SK-N-SH (cell line): ENCODE results near the gene CHCHD6. TPM values are rescaled to one million over a fixed set of nuclear protein-coding genes. Genes with fewer than 3 reads are reported as not detected.

ENCODE experiments used
- CTCF ChIA-PET: fragments of 300-600, 350-600 bp; formaldehyde crosslinking; extraction: SDS; loops from one replicate; lab custom pipeline; 2021; lab: Yijun Ruan, JAX
- POLR2A ChIA-PET: fragments of 350-600 bp; sonication (Branson Sonifier 250); formaldehyde crosslinking; extraction: SDS; loops from one replicate; lab custom pipeline; 2020; ENCODE audit warnings: antibody characterized with exemption, inconsistent platforms; lab: Yijun Ruan, JAX
- DNase-seq: peaks from one replicate; pipeline ENCODE4 v3.0.0; 2012
- H2AFZ ChIP-seq: fragments of 200-600 bp; sonication (generic); 2 replicates; pipeline ENCODE4 v1.8.1; 2016; ENCODE audit warnings: antibody characterized with exemption, mild to moderate bottlenecking, low read depth
- H3F3A ChIP-seq: fragments of 200-600 bp; sonication (generic); replicated peaks from 2 replicates; pipeline ENCODE3; 2016; ENCODE audit warnings: antibody characterized with exemption, mild to moderate bottlenecking; ENCODE audit not compliant: insufficient read depth
- H3K27ac ChIP-seq, 2 experiments: fragments of 200-500 bp in 1 of 2; fragments of 200-600 bp in 1 of 2; sonication (Bioruptor generic) in 1 of 2; sonication (generic), shearing (Covaris generic) in 1 of 2; 2 replicates each; pipeline versions ENCODE4 v1.5.1 to v1.6.1; 2014 to 2016; ENCODE audit warnings: low read depth in 2 of 2, inconsistent platforms in 1 of 2, low read length in 1 of 2, mild to moderate bottlenecking in 1 of 2, mixed read lengths in 1 of 2
- H3K27me3 ChIP-seq: fragments of 200-600 bp; sonication (generic), shearing (Covaris generic); 2 replicates; pipeline ENCODE4 v1.6.1; 2016; ENCODE audit warnings: mixed run types; ENCODE audit not compliant: insufficient read depth
- H3K36me3 ChIP-seq, 2 experiments: fragments of 200-500 bp in 1 of 2; fragments of 200-600 bp in 1 of 2; sonication (Bioruptor generic) in 1 of 2; sonication (generic) in 1 of 2; replicated peaks in 1 of 2; 2 replicates each; pipeline versions ENCODE3 to v1.5.1; 2014 to 2016; ENCODE audit warnings: low read length in 1 of 2, mild to moderate bottlenecking in 1 of 2; ENCODE audit not compliant: insufficient read depth in 2 of 2, control insufficient read depth in 1 of 2
- H3K4me1 ChIP-seq, 2 experiments: fragments of 200-500 bp in 1 of 2; fragments of 200-600 bp in 1 of 2; sonication (Bioruptor generic) in 1 of 2; sonication (generic), shearing (Covaris generic) in 1 of 2; 2 replicates each; pipeline versions ENCODE4 v1.5.1 to v1.6.1; 2014 to 2016; ENCODE audit warnings: low read depth in 1 of 2, low read length in 1 of 2, mixed run types in 1 of 2; ENCODE audit not compliant: insufficient read depth in 2 of 2, control insufficient read depth in 1 of 2
- H3K4me2 ChIP-seq: fragments of 200-600 bp; sonication (generic), shearing (Covaris generic); 2 replicates; pipeline ENCODE4 v1.6.1; 2017; ENCODE audit warnings: mixed run types
- H3K4me3 ChIP-seq, 2 experiments: fragments of 200-500 bp in 1 of 2; fragments of 200-600 bp in 1 of 2; sonication (Bioruptor generic) in 1 of 2; sonication (generic), shearing (Covaris generic) in 1 of 2; 2 replicates each; pipeline versions ENCODE4 v1.5.1 to v1.8.1; 2014 to 2016; ENCODE audit warnings: low read depth in 2 of 2, inconsistent platforms in 1 of 2, low read length in 1 of 2, mild to moderate bottlenecking in 1 of 2, mixed read lengths in 1 of 2, moderate library complexity in 1 of 2
- H3K79me2 ChIP-seq: fragments of 200-600 bp; sonication (generic); 2 replicates; pipeline ENCODE4 v1.8.1; 2017; ENCODE audit warnings: mild to moderate bottlenecking; ENCODE audit not compliant: insufficient read depth
- H3K9ac ChIP-seq: fragments of 200-600 bp; sonication (generic); 2 replicates; pipeline ENCODE4 v1.6.1; 2017; ENCODE audit warnings: mixed run types
- H3K9me2 ChIP-seq: fragments of 200-600 bp; sonication (generic); 2 replicates; pipeline ENCODE4 v1.6.1; 2017; ENCODE audit warnings: mixed run types
- H3K9me3 ChIP-seq: fragments of 200-600 bp; sonication (generic); 2 replicates; pipeline ENCODE4 v1.6.1; 2017; ENCODE audit warnings: mixed run types, mild to moderate bottlenecking, moderate library complexity
- H4K20me1 ChIP-seq: fragments of 200-600 bp; sonication (generic); 2 replicates; pipeline ENCODE4 v1.6.1; 2017; ENCODE audit warnings: mild to moderate bottlenecking, mixed run types; ENCODE audit not compliant: insufficient read depth
- CHD2 ChIP-seq: fragments of 150-350 bp; IDR thresholded peaks from 2 replicates; pipeline ENCODE4 v1.6.1; 2018; ENCODE audit warnings: low read length; ENCODE audit not compliant: partially characterized antibody
- EZH2phosphoT487 ChIP-seq: fragments of 200-600 bp; sonication (generic); IDR thresholded peaks from 2 replicates; pipeline ENCODE4 v1.6.1; 2017; ENCODE audit warnings: low read depth, mixed run types, mild to moderate bottlenecking, antibody characterized with exemption, moderate library complexity, borderline replicate concordance
- FOXJ3 ChIP-seq: sonication (generic); formaldehyde crosslinking; IDR thresholded peaks from 2 replicates; pipeline ENCODE4 v1.5.1; 2020; ENCODE audit warnings: mild to moderate bottlenecking, missing genetic modification reagents
- FOXM1 ChIP-seq: IDR thresholded peaks from 2 replicates; pipeline ENCODE4 v1.4.0; 2012; ENCODE audit warnings: low read depth, mild to moderate bottlenecking
- IRF3 ChIP-seq: fragments of 150-350 bp; IDR thresholded peaks from 2 replicates; pipeline ENCODE4 v1.6.1; 2016; ENCODE audit warnings: mild to moderate bottlenecking, low read depth, low read length
- MEF2A ChIP-seq: IDR thresholded peaks from 2 replicates; pipeline ENCODE4 v1.4.0; 2012; ENCODE audit warnings: low read depth, borderline replicate concordance
- PBX3 ChIP-seq: IDR thresholded peaks from 2 replicates; pipeline ENCODE4; 2012
- POLR2AphosphoS5 ChIP-seq: IDR thresholded peaks from 2 replicates; pipeline ENCODE4 v1.6.1; 2012; ENCODE audit warnings: low read depth, low read length
- RAD21 ChIP-seq: IDR thresholded peaks from 2 replicates; pipeline ENCODE4 v1.6.1; 2012; ENCODE audit warnings: mild to moderate bottlenecking, low read length
- RFX5 ChIP-seq: IDR thresholded peaks from 2 replicates; pipeline ENCODE4 v1.6.1; 2012; ENCODE audit warnings: mild to moderate bottlenecking, improper control_type of control experiment, low read length
- RXRA ChIP-seq: IDR thresholded peaks from 2 replicates; pipeline ENCODE4 v1.4.0; 2012; ENCODE audit warnings: low read depth, mild to moderate bottlenecking, borderline replicate concordance
- TCF12 ChIP-seq: IDR thresholded peaks from 2 replicates; pipeline ENCODE4 v1.4.0; 2012
- ZBTB33 ChIP-seq: IDR thresholded peaks from 2 replicates; pipeline ENCODE4 v1.4.0; 2012; ENCODE audit warnings: low read depth, borderline replicate concordance
- WGBS: methylation state at CpG from one replicate; pipeline ENCODE4 v1.1.6; 2017; ENCODE audit warnings: low lambda C conversion rate; 5-methylcytosine and 5-hydroxymethylcytosine counted together
- polyA plus RNA-seq, 3 experiments: library from polyadenylated mRNA; depleted of rRNA; stranded (reverse); fragments of >200 nt; gene quantifications; 2 replicates each; pipeline ENCODE4 v1.2.3, GENCODE V29; 2012

The CHCHD6 gene
- polyA plus RNA-seq, 1 of the 3 experiments (the other 2 are of a cell fraction) = 42.5 TPM

- TF ChIP-seq ZBTB33 = no peak
- no peak for TF ChIP-seq PBX3
- TF ChIP-seq MEF2A = no peak
- TF ChIP-seq IRF3 = no peak
- no peak for TF ChIP-seq FOXJ3
Measured at GRCh38 chr3:126742057-126742456, 38.0 kb downstream of the CHCHD6 start (continued).

- Histone ChIP-seq H3K4me3 (no peak overlapping the region), H3K36me3 (peaks cover 0 to 3% of the 10 kb centered on the region in 2 experiments), H3K27ac (peak overlapping the region in 1 of 2 experiments; percentile 34; a peak in 1 of 4 replicates), H3K4me2 (no peak overlapping the region), H3F3A (no peaks in the 10 kb centered on the region), H2AFZ (no peak overlapping the region), H3K4me1 (peaks cover 0 to 59% of the 10 kb centered on the region in 2 experiments; a peak in 1 of 4 replicates), H3K9me2 (no peaks in the 10 kb centered on the region), H3K9ac (no peak overlapping the region), H4K20me1 (no peaks in the 10 kb centered on the region), H3K9me3 (no peaks in the 10 kb centered on the region), H3K79me2 (no peaks in the 10 kb centered on the region), H3K27me3 (no peaks in the 10 kb centered on the region)
- 67% methylated on average over 5 of the region's 5 CpGs for WGBS
- TF ChIP-seq CHD2 (peak; percentile 22), RAD21 (peak; percentile 14; the same call in 1 of the 2 replicates), RFX5 (no peak)
- ChIA-PET POLR2A (no interaction called here), CTCF (interaction anchor here (0.9 to 18.0 kb wide), 6 partner anchors 9 to 69 kb away, joined by 3 to 172 read pairs (median 4); partner anchors contain the start of gene CHCHD6)
- DNase-seq = no peak
Measured at GRCh38 chr3:126743350-126743749, 39.3 kb downstream of the CHCHD6 start.

GRCh38 chr3:126743781-126744180 is 39.7 kb downstream of the CHCHD6 start:
- Histone ChIP-seq H2AFZ (no peak overlapping the region), H3K36me3 (peaks cover 0 to 3% of the 10 kb centered on the region in 2 experiments), H3K9ac (no peak overlapping the region), H3K79me2 (no peaks in the 10 kb centered on the region), H3F3A (no peaks in the 10 kb centered on the region), H3K4me3 (no peak overlapping the region), H3K4me1 (peaks cover 0 to 63% of the 10 kb centered on the region in 2 experiments; a peak in 1 of 4 replicates), H3K27ac (peak overlapping the region in 1 of 2 experiments; percentile 34; a peak in 1 of 4 replicates), H3K4me2 (no peak overlapping the region), H3K27me3 (no peaks in the 10 kb centered on the region), H4K20me1 (no peaks in the 10 kb centered on the region), H3K9me3 (no peaks in the 10 kb centered on the region), H3K9me2 (no peaks in the 10 kb centered on the region)
- WGBS = 93% methylated on average over 5 of the region's 5 CpGs
- ChIA-PET POLR2A (no interaction called here), CTCF (interaction anchor here (1.1 to 18.0 kb wide), 4 partner anchors 21 to 65 kb away, joined by 3 to 172 read pairs (median 4); partner anchors contain the start of gene CHCHD6)
- DNase-seq = no peak
- TF ChIP-seq EZH2phosphoT487 = no peak
- TF ChIP-seq RFX5 = no peak
- no peak for TF ChIP-seq POLR2AphosphoS5
- TF ChIP-seq TCF12 = no peak
- TF ChIP-seq PBX3 = no peak
- TF ChIP-seq RXRA = no peak
- no peak for TF ChIP-seq RAD21
- no peak for TF ChIP-seq MEF2A
- no peak for TF ChIP-seq FOXM1
- TF ChIP-seq IRF3 = no peak
